Measurements from ENCODE around the gene VAV2.

Gene VAV2

DNA sequence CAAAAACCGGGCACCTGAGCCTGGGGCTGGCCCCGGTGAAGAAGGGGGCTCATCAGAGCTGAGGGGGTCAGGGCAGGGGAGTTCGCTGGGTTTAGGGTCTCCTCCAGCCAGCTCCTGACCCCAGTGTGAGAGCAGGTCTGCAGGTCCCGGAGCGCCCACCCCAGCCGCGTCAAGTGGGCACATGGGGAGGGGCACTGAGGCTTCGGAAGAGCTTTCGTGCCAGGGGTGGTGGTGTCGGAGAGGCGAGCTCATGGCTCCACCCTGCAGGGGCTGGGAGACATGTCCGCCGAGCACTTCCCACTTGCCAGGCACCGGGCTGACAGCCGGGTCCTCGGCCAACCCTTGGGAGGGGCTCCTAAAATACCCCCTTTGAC, 13.2 kb downstream of the VAV2 start:
- DNase-seq (ENCODE audit: low read depth): no peak
- H3K4me3 ChIP-seq (ENCODE audit: low read depth, low read length): no peak overlapping the region
- TF ChIP-seq, protein P1, sequence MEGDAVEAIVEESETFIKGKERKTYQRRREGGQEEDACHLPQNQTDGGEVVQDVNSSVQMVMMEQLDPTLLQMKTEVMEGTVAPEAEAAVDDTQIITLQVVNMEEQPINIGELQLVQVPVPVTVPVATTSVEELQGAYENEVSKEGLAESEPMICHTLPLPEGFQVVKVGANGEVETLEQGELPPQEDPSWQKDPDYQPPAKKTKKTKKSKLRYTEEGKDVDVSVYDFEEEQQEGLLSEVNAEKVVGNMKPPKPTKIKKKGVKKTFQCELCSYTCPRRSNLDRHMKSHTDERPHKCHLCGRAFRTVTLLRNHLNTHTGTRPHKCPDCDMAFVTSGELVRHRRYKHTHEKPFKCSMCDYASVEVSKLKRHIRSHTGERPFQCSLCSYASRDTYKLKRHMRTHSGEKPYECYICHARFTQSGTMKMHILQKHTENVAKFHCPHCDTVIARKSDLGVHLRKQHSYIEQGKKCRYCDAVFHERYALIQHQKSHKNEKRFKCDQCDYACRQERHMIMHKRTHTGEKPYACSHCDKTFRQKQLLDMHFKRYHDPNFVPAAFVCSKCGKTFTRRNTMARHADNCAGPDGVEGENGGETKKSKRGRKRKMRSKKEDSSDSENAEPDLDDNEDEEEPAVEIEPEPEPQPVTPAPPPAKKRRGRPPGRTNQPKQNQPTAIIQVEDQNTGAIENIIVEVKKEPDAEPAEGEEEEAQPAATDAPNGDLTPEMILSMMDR (IDR thresholded peaks at IDR 0.05; ENCODE audit: low read depth, low read length, missing control alignments): no peak

DNA sequence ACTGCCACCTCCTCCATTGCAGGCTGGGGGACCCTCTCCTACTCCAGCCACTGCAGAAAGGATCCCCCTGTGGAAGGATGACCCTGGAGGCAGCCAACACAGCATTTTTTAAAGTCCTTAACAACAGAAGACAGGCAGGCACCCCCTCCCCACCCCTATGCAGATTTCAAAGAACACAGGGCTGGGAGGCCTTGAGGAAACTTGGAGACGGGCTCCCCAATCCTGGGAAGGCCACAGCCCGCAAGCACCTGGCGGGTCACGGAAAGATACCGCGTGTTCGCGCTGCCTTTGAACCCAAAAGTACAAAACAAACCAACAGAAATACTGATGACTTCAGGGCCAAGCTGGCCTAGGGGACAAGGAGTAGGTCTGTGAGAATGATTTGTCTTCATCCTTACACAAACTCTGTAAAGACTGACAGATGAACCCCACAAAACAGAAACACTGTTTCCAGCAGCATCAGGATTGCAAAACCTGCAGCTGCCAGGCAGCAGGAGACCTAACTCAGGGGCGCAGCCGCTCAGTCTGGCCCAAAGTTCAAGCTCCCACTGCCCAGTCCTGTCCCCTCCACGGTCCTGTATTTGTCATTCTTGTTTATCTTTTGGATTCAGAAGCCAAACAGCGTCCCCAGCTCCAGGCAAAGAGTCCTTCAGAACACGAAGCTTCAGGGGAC, 13.8 kb downstream of the VAV2 start:
- TF ChIP-seq, protein P1 (IDR thresholded peaks at IDR 0.05; ENCODE audit: low read depth, low read length, missing control alignments): no peak
- DNase-seq (ENCODE audit: low read depth): no peak
- H3K4me3 ChIP-seq (ENCODE audit: low read depth, low read length): no peak overlapping the region

DNA sequence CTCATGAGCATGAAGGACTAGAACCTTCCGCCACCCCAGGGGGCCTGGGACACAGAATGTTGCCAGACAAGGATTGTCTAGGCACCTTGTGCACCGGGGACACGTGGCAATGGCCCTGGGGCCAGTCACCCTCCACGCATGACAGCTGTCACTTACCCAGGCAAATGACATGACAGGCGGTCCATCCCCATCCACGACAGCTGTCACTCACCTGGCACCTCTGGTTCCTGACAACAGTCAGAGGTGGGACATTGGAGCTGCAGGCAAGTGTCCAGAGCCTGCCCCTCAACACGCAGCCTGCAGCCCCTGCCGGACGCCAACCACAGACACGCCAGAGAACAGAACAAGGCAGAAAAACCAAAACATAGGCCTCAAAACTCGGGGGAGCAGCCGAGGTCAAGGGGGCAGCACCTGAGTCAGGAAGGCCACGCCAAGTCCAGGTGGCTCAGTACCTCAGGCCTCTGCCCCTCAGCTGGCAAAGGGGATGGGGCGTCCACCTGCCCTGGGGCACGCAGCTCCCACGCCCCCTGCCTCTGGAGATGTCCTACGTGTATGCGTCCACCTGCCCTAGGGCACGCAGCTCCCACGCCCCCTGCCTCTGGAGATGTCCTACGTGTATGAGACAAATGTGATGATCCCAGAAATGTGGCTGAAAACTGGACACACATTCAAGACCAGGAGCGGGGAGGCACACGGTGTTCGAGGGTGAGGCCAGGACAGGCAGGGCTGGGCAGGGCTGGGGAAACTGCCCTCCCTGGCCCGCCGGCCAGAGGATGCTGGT, 14.5 kb downstream of the VAV2 start:
- H3K4me3 ChIP-seq (ENCODE audit: low read depth, low read length): no peak overlapping the region
- no peak for DNase-seq (ENCODE audit: low read depth)
- TF ChIP-seq, protein P1 (IDR thresholded peaks at IDR 0.05; ENCODE audit: low read depth, low read length, missing control alignments): no peak

DNA sequence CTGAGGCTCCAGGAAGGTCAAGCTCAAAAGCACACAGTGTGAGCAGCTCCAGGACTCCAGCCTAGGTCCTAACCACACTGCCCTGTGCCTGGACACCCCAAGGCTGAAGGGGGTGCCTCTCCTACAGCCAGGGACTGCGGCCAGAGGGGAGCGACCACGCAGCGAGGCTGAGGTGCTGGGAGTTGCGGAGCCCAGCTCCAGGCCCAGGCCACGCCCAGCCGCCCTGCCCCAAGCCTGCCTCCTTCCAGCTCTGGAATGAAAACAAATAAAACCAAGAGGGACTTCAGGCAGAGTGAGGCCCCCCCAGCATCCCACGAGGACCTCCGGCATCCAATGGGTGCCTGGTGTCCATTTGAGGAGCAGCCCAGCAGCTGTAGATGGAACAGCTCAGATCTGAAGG, 15.2 kb downstream of the VAV2 start:
- TF ChIP-seq, protein P1 (IDR thresholded peaks at IDR 0.05; ENCODE audit: low read depth, low read length, missing control alignments): no peak
- DNase-seq (ENCODE audit: low read depth): no peak
- no peak overlapping the region for H3K4me3 ChIP-seq (ENCODE audit: low read depth, low read length)

DNA sequence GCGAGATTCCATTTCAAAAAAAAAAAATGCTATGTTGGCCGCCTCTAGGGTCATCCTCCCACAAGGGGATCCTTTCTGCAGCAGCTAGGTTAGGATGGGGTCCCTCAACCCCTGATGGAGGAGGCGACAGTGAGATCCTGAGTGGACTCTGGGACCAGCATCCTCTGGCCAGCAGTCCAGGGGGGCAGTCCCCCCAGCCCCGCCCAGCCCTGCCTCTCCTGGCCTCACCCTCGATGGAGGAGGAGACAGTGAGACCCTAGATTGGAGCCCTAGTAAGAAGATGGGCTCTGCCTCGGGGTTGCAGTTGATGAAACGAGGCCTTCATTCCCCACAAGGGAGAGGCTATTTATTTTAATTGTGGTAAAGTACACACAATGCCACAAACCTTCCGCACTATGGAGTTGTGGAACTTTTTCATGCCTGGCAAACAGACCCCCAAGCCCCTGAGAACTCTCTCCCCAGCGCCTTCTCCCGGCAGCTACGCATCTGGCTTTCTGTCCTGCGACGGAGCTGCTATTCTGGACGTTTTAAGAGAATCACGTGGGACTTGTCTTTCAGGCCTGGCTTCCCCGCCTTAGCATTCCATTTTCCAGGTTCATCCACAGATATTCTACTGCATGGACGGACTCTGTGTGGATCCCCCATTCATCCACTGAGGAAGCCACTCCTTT, 15.8 kb downstream of the VAV2 start:
- H3K4me3 ChIP-seq (ENCODE audit: low read depth, low read length): no peak overlapping the region
- TF ChIP-seq, protein P1 (IDR thresholded peaks at IDR 0.05; ENCODE audit: low read depth, low read length, missing control alignments): no peak
- DNase-seq (ENCODE audit: low read depth): no peak

DNA sequence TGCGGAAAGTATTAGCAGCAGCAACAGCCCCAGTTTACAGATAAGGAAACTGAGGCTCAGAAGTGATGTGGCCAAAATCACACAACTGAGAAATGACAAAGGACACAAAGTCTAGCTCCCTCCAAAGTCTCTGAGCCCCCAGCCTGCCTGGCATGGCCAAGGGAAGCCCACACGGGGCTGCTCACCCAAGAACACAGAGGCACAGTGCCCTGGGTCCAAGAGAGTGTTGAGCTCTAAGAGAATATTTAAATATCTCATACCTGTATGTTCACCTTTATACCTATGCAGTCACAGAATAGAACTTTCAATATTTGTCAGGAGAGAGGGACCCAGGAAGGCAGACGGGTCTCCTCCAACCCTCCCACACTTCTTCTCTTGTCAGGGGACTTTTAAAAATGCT, 16.6 kb downstream of the VAV2 start:
- DNase-seq (ENCODE audit: low read depth): no peak
- no peak overlapping the region for H3K4me3 ChIP-seq (ENCODE audit: low read depth, low read length)
- TF ChIP-seq, protein P1 (IDR thresholded peaks at IDR 0.05; ENCODE audit: low read depth, low read length, missing control alignments): no peak
